Measurements from ENCODE around the gene MAP3K8. TPM values are rescaled to one million over a fixed set of nuclear protein-coding genes. Genes with fewer than 3 reads are reported as not detected.

MAP3K8 gene
- total and polyA plus RNA-seq, 2 of the 8 experiments (the other 6 are each of a cell fraction or from before 2014, with no cell fraction given) = 5.6 to 6.0 TPM

DNA sequence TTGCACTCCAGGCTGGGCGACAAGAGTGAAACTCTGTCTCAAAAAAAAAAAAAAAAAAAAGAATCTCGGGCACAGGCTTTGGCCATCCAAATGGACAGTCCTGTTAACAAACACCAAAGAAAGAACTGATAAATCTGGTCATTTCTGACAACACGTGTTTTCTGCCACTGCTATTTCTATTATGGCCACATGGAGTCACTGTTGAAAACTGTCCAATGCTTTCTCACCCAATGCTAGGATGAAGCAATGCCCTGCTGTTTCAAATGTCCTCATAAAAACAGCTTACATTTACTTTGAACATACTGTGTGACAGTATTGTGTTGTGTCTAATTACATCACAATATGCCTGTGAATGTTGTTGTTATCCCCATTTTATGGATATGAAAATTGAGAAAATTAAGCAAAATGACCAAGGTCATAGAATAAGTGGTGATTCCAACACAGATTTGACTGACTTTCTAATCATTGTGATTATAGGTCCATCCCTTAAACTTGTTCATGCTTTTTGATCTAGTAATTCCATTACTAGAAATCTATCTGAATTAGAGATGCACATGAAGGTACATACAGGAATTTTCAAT is 19.9 kb upstream of the MAP3K8 start:
- H4K5ac ChIP-seq (ENCODE audit: insufficient read length, low read depth, low read length) = no peak overlapping the region
- no peak overlapping the region for H2AK5ac ChIP-seq (ENCODE audit: low read depth, low read length)
- no peak overlapping the region for H2AFZ ChIP-seq (ENCODE audit: low read length)
- no peak overlapping the region for H4K8ac ChIP-seq (ENCODE audit: extremely low read depth, insufficient read depth, low read length)
- H2BK120ac ChIP-seq (replicated peaks; ENCODE audit: low read depth, low read length) = no peak overlapping the region
- ChIA-PET POLR2A (ENCODE audit: partially characterized antibody) (no interaction called here), CTCF (ENCODE audit: partially characterized antibody) (interaction anchor here (0.6 to 2.5 kb wide), 25 partner anchors 9 to 234 kb away, joined by 3 to 14 read pairs (median 4); no protein-coding TSS in a partner anchor)
- H3K9me3 ChIP-seq (ENCODE audit: insufficient read depth in 2 of 2, low read depth in 1 of 2, low read length in 1 of 2) = no peaks in the 10 kb centered on the region
- no peaks in the 10 kb centered on the region for H3K23me2 ChIP-seq (ENCODE audit: low read depth, low read length)
- H3K56ac ChIP-seq (replicated peaks; ENCODE audit: insufficient read length, low read depth, low read length) = no peak overlapping the region
- no peaks in the 10 kb centered on the region for H3K4me1 ChIP-seq (replicated peaks in 1 of 4; ENCODE audit: control insufficient read depth in 3 of 4, insufficient read depth in 4 of 4, low read length in 3 of 4)
- no peaks in the 10 kb centered on the region for H3K27me3 ChIP-seq (replicated peaks in 1 of 4; ENCODE audit: control insufficient read depth in 3 of 4, extremely low read depth in 1 of 4, insufficient read depth in 3 of 4, low read length in 3 of 4)
- H2BK5ac ChIP-seq (ENCODE audit: low read depth, low read length) = no peak overlapping the region
- H3K4ac ChIP-seq (replicated peaks; ENCODE audit: insufficient read length, low read depth, low read length) = no peak overlapping the region
- no peak overlapping the region for H3K18ac ChIP-seq (ENCODE audit: extremely low read depth, low read length)
- H3K79me1 ChIP-seq (ENCODE audit: low read depth, low read length) = no peaks in the 10 kb centered on the region
- no peak overlapping the region for H2BK20ac ChIP-seq (ENCODE audit: low read length)
- H3K27ac ChIP-seq (ENCODE audit: low read depth, low read length) = no peak overlapping the region
- H4K20me1 ChIP-seq (replicated peaks in 1 of 2; ENCODE audit: control insufficient read depth in 1 of 2, insufficient read depth in 2 of 2, low read length in 2 of 2) = no peaks in the 10 kb centered on the region
- no peaks in the 10 kb centered on the region for H3K36me3 ChIP-seq (ENCODE audit: control insufficient read depth in 2 of 4, insufficient read depth in 4 of 4, low read length in 3 of 4)
- H3K23ac ChIP-seq (ENCODE audit: insufficient read length) = no peak overlapping the region
- no peak overlapping the region for H3K4me2 ChIP-seq (ENCODE audit: insufficient read depth in 1 of 2, low read depth in 2 of 2, low read length in 2 of 2)
- no peak overlapping the region for H2BK12ac ChIP-seq (ENCODE audit: low read depth, low read length)
- no peak overlapping the region for H3K4me3 ChIP-seq (ENCODE audit: extremely low read depth in 1 of 4, insufficient read depth in 2 of 4, low read depth in 3 of 4, low read length in 4 of 4)
- H2BK15ac ChIP-seq (ENCODE audit: low read length) = no peak overlapping the region
- no peak overlapping the region for H4K91ac ChIP-seq (replicated peaks; ENCODE audit: insufficient read length, low read length)
- no peak overlapping the region for H3K14ac ChIP-seq (ENCODE audit: insufficient read length)
- no peaks in the 10 kb centered on the region for H3K79me2 ChIP-seq (ENCODE audit: control insufficient read depth in 1 of 2, insufficient read depth in 2 of 2, low read length in 2 of 2)
- DNase-seq (ENCODE audit: low read depth in 1 of 2, low spot score in 2 of 2) (no peak), FAIRE-seq (peak; percentile 58)
- WGBS, 2 experiments (ENCODE audit: extremely low coverage in 1 of 2, insufficient coverage in 1 of 2, insufficient read length in 1 of 2, insufficient replicate concordance in 2 of 2, low coverage in 1 of 2, low lambda C conversion rate in 2 of 2, missing lambda C conversion rate in 1 of 2) = 36% methylated on average over 2 of the region's 3 CpGs; no CpG with 5 or more reads in 1 of the 2 experiments
- no peak overlapping the region for H3K9ac ChIP-seq (replicated peaks in 1 of 4; ENCODE audit: extremely low read depth in 1 of 4, low read depth in 3 of 4, low read length in 3 of 4)
- no peak for TF ChIP-seq POU5F1 (IDR thresholded peaks at IDR 0.05; ENCODE audit: low read depth, low read length)
- TF ChIP-seq CEBPB (IDR thresholded peaks at IDR 0.05; ENCODE audit: low read depth, low read length) = peak; percentile 94
- no peak for TF ChIP-seq KDM1A (IDR thresholded peaks at IDR 0.05; ENCODE audit: borderline replicate concordance, low read length)
- TF ChIP-seq, protein P1, sequence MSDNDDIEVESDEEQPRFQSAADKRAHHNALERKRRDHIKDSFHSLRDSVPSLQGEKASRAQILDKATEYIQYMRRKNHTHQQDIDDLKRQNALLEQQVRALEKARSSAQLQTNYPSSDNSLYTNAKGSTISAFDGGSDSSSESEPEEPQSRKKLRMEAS (IDR thresholded peaks at IDR 0.05) = peak; percentile 80
- no peak for TF ChIP-seq EZH2 (IDR thresholded peaks at IDR 0.05; ENCODE audit: low read depth, low read length, severe bottlenecking)
- no peak for TF ChIP-seq FOSL1 (IDR thresholded peaks at IDR 0.05; ENCODE audit: insufficient read depth, low read depth, low read length)
- no peak for TF ChIP-seq ASH2L (IDR thresholded peaks at IDR 0.05; ENCODE audit: low read length)
- TF ChIP-seq POLR2AphosphoS5 (IDR thresholded peaks at IDR 0.05; ENCODE audit: low read depth, low read length) = no peak
- TF ChIP-seq BRCA1 (IDR thresholded peaks at IDR 0.05; ENCODE audit: low read depth, low read length) = no peak
- TF ChIP-seq TEAD4 (IDR thresholded peaks at IDR 0.05; ENCODE audit: low read depth, low read length) = no peak
- TF ChIP-seq ZNF274 (IDR thresholded peaks at IDR 0.05; ENCODE audit: borderline replicate concordance, extremely low read depth, low read length) = no peak
- TF ChIP-seq, protein P2, sequence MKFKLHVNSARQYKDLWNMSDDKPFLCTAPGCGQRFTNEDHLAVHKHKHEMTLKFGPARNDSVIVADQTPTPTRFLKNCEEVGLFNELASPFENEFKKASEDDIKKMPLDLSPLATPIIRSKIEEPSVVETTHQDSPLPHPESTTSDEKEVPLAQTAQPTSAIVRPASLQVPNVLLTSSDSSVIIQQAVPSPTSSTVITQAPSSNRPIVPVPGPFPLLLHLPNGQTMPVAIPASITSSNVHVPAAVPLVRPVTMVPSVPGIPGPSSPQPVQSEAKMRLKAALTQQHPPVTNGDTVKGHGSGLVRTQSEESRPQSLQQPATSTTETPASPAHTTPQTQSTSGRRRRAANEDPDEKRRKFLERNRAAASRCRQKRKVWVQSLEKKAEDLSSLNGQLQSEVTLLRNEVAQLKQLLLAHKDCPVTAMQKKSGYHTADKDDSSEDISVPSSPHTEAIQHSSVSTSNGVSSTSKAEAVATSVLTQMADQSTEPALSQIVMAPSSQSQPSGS (IDR thresholded peaks at IDR 0.05; ENCODE audit: low read length) = no peak
- TF ChIP-seq JUND (IDR thresholded peaks at IDR 0.05; ENCODE audit: low read length) = no peak

Data from H1 (cell line).